ENCODE results near the gene EXOSC3. TPM values are rescaled to one million over a fixed set of nuclear protein-coding genes. Genes with fewer than 3 reads are reported as not detected.
A peak's percentile ranks its signal among the peaks of the same experiment; 100 is the strongest.
"Not testable (repeated sequence)": the region's sequence is repeated elsewhere in the genome, so short reads cannot be mapped to it uniquely, and the experiment has no call there.

EXOSC3 gene
- total RNA-seq, 1 donor, result 92.3 TPM

GRCh38 chr9:37758747-37759146 lies 26.1 kb downstream of the EXOSC3 start:
- no peak for TF ChIP-seq CTCF (IDR thresholded peaks at IDR 0.05; ENCODE audit: insufficient read depth, low read length)
- H3K4me3 ChIP-seq (ENCODE audit: low read depth, low read length), result no peak overlapping the region
- DNase-seq (ENCODE audit: low read depth), result no peak

GRCh38 chr9:37753489-37754190 lies 31.2 kb downstream of the EXOSC3 start, which contains the start of gene TRMT10B:
TSS of gene TRMT10B (plus strand) at chr9:37753805. CDS start at chr9:37761932, 8,127 bp downstream.
- peak within 1 kb of the TSS; percentile 78 for H3K4me3 ChIP-seq (ENCODE audit: low read depth, low read length)
- DNase-seq (ENCODE audit: low read depth), result peak; percentile 72
- peak; percentile 19 for TF ChIP-seq CTCF (IDR thresholded peaks at IDR 0.05; ENCODE audit: insufficient read depth, low read length)

- no peak for DNase-seq (ENCODE audit: low read depth)
- H3K4me3 ChIP-seq (ENCODE audit: low read depth, low read length), result peak overlapping the region; percentile 78
- no peak for TF ChIP-seq CTCF (IDR thresholded peaks at IDR 0.05; ENCODE audit: insufficient read depth, low read length)
These were observed 32.0 kb downstream of the EXOSC3 start for GRCh38 chr9:37752642-37753488.

- H3K4me3 ChIP-seq (ENCODE audit: low read depth, low read length); DNase-seq (ENCODE audit: low read depth): not testable (repeated sequence)
These were observed 32.8 kb downstream of the EXOSC3 start for GRCh38 chr9:37752112-37752511.

GRCh38 chr9:37751704-37752103 lies 33.2 kb downstream of the EXOSC3 start:
- not testable (repeated sequence) for H3K4me3 ChIP-seq (ENCODE audit: low read depth, low read length); DNase-seq (ENCODE audit: low read depth)

GRCh38 chr9:37751186-37751585 lies 33.7 kb downstream of the EXOSC3 start:
- TF ChIP-seq CTCF (IDR thresholded peaks at IDR 0.05; ENCODE audit: insufficient read depth, low read length), result no peak
- no peak overlapping the region for H3K4me3 ChIP-seq (ENCODE audit: low read depth, low read length)
- no peak for DNase-seq (ENCODE audit: low read depth)

- H3K4me3 ChIP-seq (ENCODE audit: low read depth, low read length), result no peak overlapping the region
- no peak for TF ChIP-seq CTCF (IDR thresholded peaks at IDR 0.05; ENCODE audit: insufficient read depth, low read length)
- DNase-seq (ENCODE audit: low read depth), result no peak
These were observed 35.7 kb downstream of the EXOSC3 start for GRCh38 chr9:37749129-37749528.
